IMR-90 (cell line): ENCODE data around the gene AKAP6. TPM values are rescaled to one million over a fixed set of nuclear protein-coding genes. Genes with fewer than 3 reads are reported as not detected.

Experiments
- ATAC-seq: fragments of 200-7000 bp; cut with Tn5 transposase; 2 replicates; pipeline ENCODE4 v1.9.1; 2020; ENCODE audit warnings: low read depth, mild to moderate bottlenecking, moderate library complexity
- BruUV-seq: library from RNA; stranded (reverse); fragments of 400-500 nt; replicated peaks from 2 replicates; lab custom pipeline; 2021; lab: Mats Ljungman, UMichigan
- CTCF ChIA-PET: fragments of 300-600 bp; formaldehyde crosslinking; extraction: SDS; loops from one replicate; lab custom pipeline; 2021; ENCODE audit warnings: antibody characterized with exemption; lab: Yijun Ruan, JAX
- POLR2A ChIA-PET: fragments of 300-600 bp; sonication (Branson Sonifier 250); formaldehyde crosslinking; loops from one replicate; lab custom pipeline; 2022; ENCODE audit warnings: antibody characterized with exemption; ENCODE audit not compliant: unreplicated experiment; lab: Charles Lee
- DNase-seq: peaks from one replicate; pipeline ENCODE4 v3.0.0; 2013
- H2AFZ ChIP-seq: replicated peaks from 2 replicates; pipeline ENCODE3; 2013; ENCODE audit warnings: low read length, mild to moderate bottlenecking; ENCODE audit not compliant: poor library complexity
- H2AK5ac ChIP-seq: 2 replicates; pipeline ENCODE4 v1.6.1; 2013; ENCODE audit warnings: low read depth, low read length, inconsistent platforms
- H2AK9ac ChIP-seq: replicated peaks from 2 replicates; pipeline ENCODE3; 2013; ENCODE audit warnings: mild to moderate bottlenecking, low read depth, low read length, moderate library complexity; ENCODE audit not compliant: poor library complexity
- H2BK120ac ChIP-seq: 2 replicates; pipeline ENCODE4 v1.6.1; 2013; ENCODE audit warnings: low read depth, low read length, inconsistent platforms
- H2BK15ac ChIP-seq: 3 replicates; pipeline ENCODE4 v1.6.1; 2013; ENCODE audit warnings: low read depth, low read length, inconsistent platforms
- H2BK20ac ChIP-seq: 2 replicates; pipeline ENCODE4 v1.6.1; 2013; ENCODE audit warnings: low read depth, mild to moderate bottlenecking, inconsistent platforms, low read length, moderate library complexity
- H2BK5ac ChIP-seq: 2 replicates; pipeline ENCODE4 v1.6.1; 2013; ENCODE audit warnings: mild to moderate bottlenecking, low read depth, low read length, inconsistent platforms; ENCODE audit not compliant: poor library complexity, severe bottlenecking
- H3K14ac ChIP-seq: replicated peaks from 2 replicates; pipeline ENCODE4 v1.6.1; 2013; ENCODE audit warnings: low read depth, low read length, inconsistent platforms
- H3K18ac ChIP-seq: 2 replicates; pipeline ENCODE4 v1.6.1; 2013; ENCODE audit warnings: low read depth, low read length, control low read depth
- H3K23ac ChIP-seq: 2 replicates; pipeline ENCODE4 v1.6.1; 2013; ENCODE audit warnings: low read depth, low read length, inconsistent platforms
- H3K27ac ChIP-seq: 2 replicates; pipeline ENCODE4 v1.5.1; 2013; ENCODE audit warnings: mild to moderate bottlenecking, control low read depth, low read length; ENCODE audit not compliant: insufficient read depth
- H3K27me3 ChIP-seq: 2 replicates; pipeline ENCODE4 v1.6.1; 2013; ENCODE audit warnings: low read length; ENCODE audit not compliant: control insufficient read depth, insufficient read depth
- H3K36me3 ChIP-seq: 2 replicates; pipeline ENCODE4 v1.6.1; 2013; ENCODE audit warnings: low read length, mixed read lengths; ENCODE audit not compliant: control insufficient read depth, insufficient read depth
- H3K4ac ChIP-seq: 2 replicates; pipeline ENCODE4 v1.6.1; 2013; ENCODE audit warnings: low read depth, low read length, inconsistent platforms
- H3K4me1 ChIP-seq: 2 replicates; pipeline ENCODE4 v1.6.1; 2013; ENCODE audit warnings: low read length, mixed read lengths; ENCODE audit not compliant: control insufficient read depth, insufficient read depth
- H3K4me2 ChIP-seq: 2 replicates; pipeline ENCODE4 v1.6.1; 2013; ENCODE audit warnings: low read depth, mild to moderate bottlenecking, control low read depth, low read length, moderate library complexity
- H3K4me3 ChIP-seq: 2 replicates; pipeline ENCODE4 v1.5.1; 2013; ENCODE audit warnings: low read depth, mild to moderate bottlenecking, control low read depth, low read length, moderate library complexity; ENCODE audit not compliant: insufficient read depth
- H3K56ac ChIP-seq: 2 replicates; pipeline ENCODE4 v1.6.1; 2013; ENCODE audit warnings: low read length, inconsistent platforms; ENCODE audit not compliant: insufficient read depth; ENCODE audit errors: extremely low read depth
- H3K79me1 ChIP-seq, 2 experiments: 2 replicates each; pipeline ENCODE4 v1.6.1; 2013; ENCODE audit warnings: low read length in 2 of 2, inconsistent platforms in 1 of 2, low read depth in 1 of 2
- H3K9ac ChIP-seq: 2 replicates; pipeline ENCODE4 v1.6.1; 2013; ENCODE audit warnings: low read depth, low read length, control low read depth
- H3K9me1 ChIP-seq: 2 replicates; pipeline ENCODE4 v1.6.1; 2013; ENCODE audit warnings: low read length, inconsistent platforms; ENCODE audit not compliant: insufficient read depth
- H3K9me3 ChIP-seq: 2 replicates; pipeline ENCODE4 v1.6.1; 2013; ENCODE audit warnings: low read length; ENCODE audit not compliant: control insufficient read depth, insufficient read depth
- H4K20me1 ChIP-seq: 2 replicates; pipeline ENCODE4 v1.6.1; 2013; ENCODE audit warnings: low read length, inconsistent platforms; ENCODE audit not compliant: insufficient read depth
- H4K5ac ChIP-seq: 2 replicates; pipeline ENCODE4 v1.6.1; 2013; ENCODE audit warnings: mild to moderate bottlenecking, low read depth, low read length, control low read depth
- H4K8ac ChIP-seq, 2 experiments: 2 replicates each; pipeline ENCODE4 v1.6.1; 2013; ENCODE audit warnings: low read depth in 2 of 2, low read length in 2 of 2, control low read depth in 1 of 2, inconsistent platforms in 1 of 2
- H4K91ac ChIP-seq: 2 replicates; pipeline ENCODE4 v1.6.1; 2013; ENCODE audit warnings: low read depth, low read length, inconsistent platforms; ENCODE audit not compliant: insufficient read depth
- BHLHE40 ChIP-seq: fragments of 150-350 bp; IDR thresholded peaks from 2 replicates; pipeline ENCODE4 v1.6.1; 2016; ENCODE audit warnings: mild to moderate bottlenecking, low read depth, low read length
- CEBPB ChIP-seq: IDR thresholded peaks from 2 replicates; pipeline ENCODE4 v1.6.1; 2012; ENCODE audit warnings: low read depth, low read length, improper control_type of control experiment
- MAFK ChIP-seq: IDR thresholded peaks from 2 replicates; pipeline ENCODE4 v1.6.1; 2012; ENCODE audit warnings: low read depth, low read length, improper control_type of control experiment
- MXI1 ChIP-seq: IDR thresholded peaks from 2 replicates; pipeline ENCODE4 v1.6.1; 2012; ENCODE audit warnings: low read depth, mild to moderate bottlenecking, low read length, moderate library complexity, borderline replicate concordance
- NFE2L2 ChIP-seq: fragments of 150-350 bp; IDR thresholded peaks from 2 replicates; pipeline ENCODE4 v1.6.1; 2016; ENCODE audit warnings: low read depth, mild to moderate bottlenecking, low read length
- POLR2A ChIP-seq: IDR thresholded peaks from 2 replicates; pipeline ENCODE4 v1.6.1; 2012; ENCODE audit warnings: mild to moderate bottlenecking, low read depth, low read length
- RAD21 ChIP-seq: IDR thresholded peaks from 2 replicates; pipeline ENCODE4 v1.6.1; 2012; ENCODE audit warnings: low read length, improper control_type of control experiment
- RCOR1 ChIP-seq: IDR thresholded peaks from 2 replicates; pipeline ENCODE4 v1.6.1; 2012; ENCODE audit warnings: mild to moderate bottlenecking, low read length, improper control_type of control experiment; ENCODE audit not compliant: insufficient replicate concordance
- RFX5 ChIP-seq: IDR thresholded peaks from 2 replicates; pipeline ENCODE4 v1.8.0; 2012; ENCODE audit warnings: low read depth, mild to moderate bottlenecking, low read length, moderate library complexity
- WGBS, 2 experiments: methylation state at CpG; one replicate each; pipeline versions ENCODE4 v1.1.5 to v1.1.7; 2013; ENCODE audit warnings: missing lambda C conversion rate in 2 of 2; ENCODE audit not compliant: insufficient read length in 1 of 2; ENCODE audit errors: extremely low coverage in 2 of 2; 5-methylcytosine and 5-hydroxymethylcytosine counted together
- dilution Hi-C: fragments of 300-500 bp; cut with HindIII; formaldehyde crosslinking; loops from one replicate; pipeline ENCODE4 v1.14.3; 2018; ENCODE audit warnings: low sequenced_read_pairs; ENCODE audit not compliant: unreplicated experiment
- in situ Hi-C: fragments of 300-500 bp; cut with MboI; formaldehyde crosslinking; loops from 3 replicates; pipeline ENCODE4 v1.14.3; 2019; ENCODE audit warnings: low sequenced_read_pairs, inconsistent platforms, mixed read lengths
- intact Hi-C: fragments of 100-400 bp; cut with micrococcal nuclease; formaldehyde crosslinking; loops from 2 replicates; pipeline ENCODE4 v1.10.0; 2022
- polyA plus RNA-seq, 3 experiments: library from polyadenylated mRNA; depleted of rRNA; stranded (reverse); fragments of >200 nt; gene quantifications; 2 replicates each; pipeline ENCODE4 v1.2.3, GENCODE V29; 2012; ENCODE audit warnings: low replicate concordance in 1 of 3
- total RNA-seq: library from RNA; depleted of rRNA; stranded (reverse); fragments of >200 nt; gene quantifications from 2 replicates; pipeline ENCODE4 v1.2.3, GENCODE V29; 2012
- TF ChIP-seq, protein P1 (sequence below): fragments of 150-350 bp; IDR thresholded peaks from 2 replicates; pipeline ENCODE4 v1.6.1; 2017; ENCODE audit warnings: mild to moderate bottlenecking, antibody characterized with exemption, low read length, low read depth
- TF ChIP-seq, protein P2 (sequence below): fragments of 150-350 bp; IDR thresholded peaks from 2 replicates; pipeline ENCODE4 v1.6.1; 2016; ENCODE audit warnings: low read depth, mild to moderate bottlenecking, low read length, moderate library complexity, borderline replicate concordance
- TF ChIP-seq, protein P3 (sequence below): conservative IDR thresholded peaks from 2 replicates; pipeline ENCODE4 v1.5.1; 2012; ENCODE audit warnings: mild to moderate bottlenecking, low read depth, low read length, improper control_type of control experiment

Gene AKAP6
- total and polyA plus RNA-seq, 2 of the 4 experiments (the other 2 are of a cell fraction): 0.22 to 1.6 TPM

DNA sequence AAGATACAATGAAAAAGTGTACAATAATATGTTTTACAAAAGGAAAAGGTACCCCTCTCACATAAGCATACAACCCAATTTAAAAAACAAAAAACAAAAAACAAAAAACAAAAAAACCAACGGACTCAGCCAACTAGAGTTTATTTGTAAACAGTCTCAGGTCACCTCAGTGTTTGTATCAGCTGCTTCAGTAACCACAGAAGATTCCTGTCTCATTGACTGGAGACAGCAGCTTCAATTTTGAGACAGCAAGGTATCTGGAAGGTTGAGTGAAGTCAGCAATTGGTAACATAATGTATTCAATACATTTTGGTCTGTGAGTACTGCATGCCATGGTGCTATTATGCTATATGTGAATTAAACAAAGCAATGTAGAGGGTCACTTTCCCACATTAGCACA is 201.7 kb downstream of the AKAP6 start:
- Histone ChIP-seq H3K4me2 (no peak overlapping the region), H2AK5ac (no peak overlapping the region), H3K18ac (no peak overlapping the region), H4K91ac (no peak overlapping the region), H3K9me3 (no peaks in the 10 kb centered on the region), H3K4me1 (no peaks in the 10 kb centered on the region), H3K79me1 (no peaks in the 10 kb centered on the region), H3K36me3 (no peaks in the 10 kb centered on the region), H3K4me3 (no peak overlapping the region), H3K9me1 (no peaks in the 10 kb centered on the region), H3K14ac (no peak overlapping the region), H2AK9ac (no peak overlapping the region), H3K23ac (no peak overlapping the region), H3K4ac (no peak overlapping the region), H2BK120ac (no peak overlapping the region), H4K20me1 (no peaks in the 10 kb centered on the region), H4K5ac (no peak overlapping the region), H4K8ac (no peak overlapping the region), H3K56ac (no peak overlapping the region), H2BK5ac (no peak overlapping the region), H2AFZ (no peak overlapping the region), H3K27ac (no peak overlapping the region), H3K9ac (no peak overlapping the region), H2BK20ac (no peak overlapping the region), H3K27me3 (peaks cover 9% of the 10 kb centered on the region), H2BK15ac (no peak overlapping the region)
- DNase-seq (no peak), ATAC-seq (no peak)
- WGBS, 2 experiments: no CpG with 5 or more reads among the region's 1 CpG
- no TSS peak for BruUV-seq
- POLR2A ChIA-PET: no interaction called here
- TF ChIP-seq MXI1 (no peak), RFX5 (no peak), POLR2A (no peak), CEBPB (no peak), RAD21 (no peak), NFE2L2 (no peak), RCOR1 (no peak), BHLHE40 (no peak), MAFK (no peak)
- TF ChIP-seq, protein P1, sequence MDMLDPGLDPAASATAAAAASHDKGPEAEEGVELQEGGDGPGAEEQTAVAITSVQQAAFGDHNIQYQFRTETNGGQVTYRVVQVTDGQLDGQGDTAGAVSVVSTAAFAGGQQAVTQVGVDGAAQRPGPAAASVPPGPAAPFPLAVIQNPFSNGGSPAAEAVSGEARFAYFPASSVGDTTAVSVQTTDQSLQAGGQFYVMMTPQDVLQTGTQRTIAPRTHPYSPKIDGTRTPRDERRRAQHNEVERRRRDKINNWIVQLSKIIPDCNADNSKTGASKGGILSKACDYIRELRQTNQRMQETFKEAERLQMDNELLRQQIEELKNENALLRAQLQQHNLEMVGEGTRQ: no peak
- TF ChIP-seq, protein P2, sequence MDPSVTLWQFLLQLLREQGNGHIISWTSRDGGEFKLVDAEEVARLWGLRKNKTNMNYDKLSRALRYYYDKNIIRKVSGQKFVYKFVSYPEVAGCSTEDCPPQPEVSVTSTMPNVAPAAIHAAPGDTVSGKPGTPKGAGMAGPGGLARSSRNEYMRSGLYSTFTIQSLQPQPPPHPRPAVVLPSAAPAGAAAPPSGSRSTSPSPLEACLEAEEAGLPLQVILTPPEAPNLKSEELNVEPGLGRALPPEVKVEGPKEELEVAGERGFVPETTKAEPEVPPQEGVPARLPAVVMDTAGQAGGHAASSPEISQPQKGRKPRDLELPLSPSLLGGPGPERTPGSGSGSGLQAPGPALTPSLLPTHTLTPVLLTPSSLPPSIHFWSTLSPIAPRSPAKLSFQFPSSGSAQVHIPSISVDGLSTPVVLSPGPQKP: no peak
- TF ChIP-seq, protein P3, sequence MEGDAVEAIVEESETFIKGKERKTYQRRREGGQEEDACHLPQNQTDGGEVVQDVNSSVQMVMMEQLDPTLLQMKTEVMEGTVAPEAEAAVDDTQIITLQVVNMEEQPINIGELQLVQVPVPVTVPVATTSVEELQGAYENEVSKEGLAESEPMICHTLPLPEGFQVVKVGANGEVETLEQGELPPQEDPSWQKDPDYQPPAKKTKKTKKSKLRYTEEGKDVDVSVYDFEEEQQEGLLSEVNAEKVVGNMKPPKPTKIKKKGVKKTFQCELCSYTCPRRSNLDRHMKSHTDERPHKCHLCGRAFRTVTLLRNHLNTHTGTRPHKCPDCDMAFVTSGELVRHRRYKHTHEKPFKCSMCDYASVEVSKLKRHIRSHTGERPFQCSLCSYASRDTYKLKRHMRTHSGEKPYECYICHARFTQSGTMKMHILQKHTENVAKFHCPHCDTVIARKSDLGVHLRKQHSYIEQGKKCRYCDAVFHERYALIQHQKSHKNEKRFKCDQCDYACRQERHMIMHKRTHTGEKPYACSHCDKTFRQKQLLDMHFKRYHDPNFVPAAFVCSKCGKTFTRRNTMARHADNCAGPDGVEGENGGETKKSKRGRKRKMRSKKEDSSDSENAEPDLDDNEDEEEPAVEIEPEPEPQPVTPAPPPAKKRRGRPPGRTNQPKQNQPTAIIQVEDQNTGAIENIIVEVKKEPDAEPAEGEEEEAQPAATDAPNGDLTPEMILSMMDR: no peak
- CTCF ChIA-PET: no interaction called here
- intact Hi-C loops (no loop called here), in situ Hi-C loops (no loop called here), dilution Hi-C loops (no loop called here)
